SK-N-SH treated with all-trans-retinoic acid at 6 μM for 48 hours (cell line): Measurements from ENCODE around the gene UST.

Experiments
- ATAC-seq: fragments of 200-7000 bp; cut with Tn5 transposase; 3 replicates; pipeline ENCODE4 v1.9.1; 2020; ENCODE audit warnings: mild to moderate bottlenecking, moderate library complexity
- ARNTL ChIP-seq: fragments of 450-650 bp; formaldehyde crosslinking; IDR thresholded peaks from 2 replicates; pipeline ENCODE4 v1.5.0; 2020; ENCODE audit warnings: low read depth, mild to moderate bottlenecking, moderate library complexity, borderline replicate concordance
- BACH2 ChIP-seq: fragments of 250-450 bp; sonication (Bioruptor Pico); IDR thresholded peaks from 2 replicates; pipeline ENCODE4 v1.9.0; 2021; ENCODE audit warnings: mild to moderate bottlenecking, borderline replicate concordance
- CREB5 ChIP-seq: fragments of 250-450 bp; sonication (Bioruptor Pico); IDR thresholded peaks from 2 replicates; pipeline ENCODE4 v1.5.1; 2020; ENCODE audit warnings: low read depth, mild to moderate bottlenecking, moderate library complexity
- CSDC2 ChIP-seq: fragments of 250-450 bp; sonication (Bioruptor Pico); IDR thresholded peaks from 2 replicates; pipeline ENCODE4 v1.5.0; 2020; ENCODE audit warnings: mild to moderate bottlenecking, moderate library complexity
- CSRNP3 ChIP-seq: fragments of 250-450 bp; sonication (Bioruptor Pico); IDR thresholded peaks from 2 replicates; pipeline ENCODE4 v1.5.1; 2021; ENCODE audit warnings: mild to moderate bottlenecking, moderate library complexity
- ESRRG ChIP-seq: fragments of 250-450 bp; sonication (Bioruptor Pico); IDR thresholded peaks from 2 replicates; pipeline ENCODE4 v1.6.1; 2021; ENCODE audit warnings: mild to moderate bottlenecking
- GLIS3 ChIP-seq: fragments of 250-450 bp; sonication (Bioruptor Pico); IDR thresholded peaks from 2 replicates; pipeline ENCODE4 v1.5.0; 2020; ENCODE audit warnings: mild to moderate bottlenecking, moderate library complexity
- ISL1 ChIP-seq: fragments of 250-450 bp; sonication (Bioruptor Pico); IDR thresholded peaks from 2 replicates; pipeline ENCODE4 v2.1.2; 2022; ENCODE audit warnings: mild to moderate bottlenecking, moderate library complexity
- PATZ1 ChIP-seq: fragments of 250-450 bp; sonication (Bioruptor Pico); IDR thresholded peaks from 2 replicates; pipeline ENCODE4 v1.8.0; 2020; ENCODE audit warnings: mild to moderate bottlenecking, moderate library complexity, borderline replicate concordance
- POU6F1 ChIP-seq: fragments of 250-450 bp; sonication (Bioruptor Pico); IDR thresholded peaks from 2 replicates; pipeline ENCODE4 v1.8.0; 2021; ENCODE audit warnings: low read depth, mild to moderate bottlenecking, moderate library complexity, borderline replicate concordance
- PPARA ChIP-seq: fragments of 250-450 bp; sonication (Bioruptor Pico); IDR thresholded peaks from 2 replicates; pipeline ENCODE4 v1.5.0; 2020; ENCODE audit warnings: mild to moderate bottlenecking, borderline replicate concordance
- RARB ChIP-seq: fragments of 250-450 bp; sonication (Bioruptor Pico); IDR thresholded peaks from 2 replicates; pipeline ENCODE4 v1.8.0; 2021; ENCODE audit warnings: mild to moderate bottlenecking, moderate library complexity
- SNAI2 ChIP-seq: fragments of 250-450 bp; sonication (Bioruptor Pico); IDR thresholded peaks from 2 replicates; pipeline ENCODE4 v1.5.0; 2020; ENCODE audit warnings: mild to moderate bottlenecking, moderate library complexity
- TCF4 ChIP-seq: fragments of 250-450 bp; sonication (Bioruptor Pico); IDR thresholded peaks from 2 replicates; pipeline ENCODE4 v1.8.0; 2021; ENCODE audit warnings: mild to moderate bottlenecking, moderate library complexity, borderline replicate concordance
- TOX ChIP-seq: fragments of 250-450 bp; sonication (Bioruptor Pico); IDR thresholded peaks from 2 replicates; pipeline ENCODE4 v1.8.0; 2021; ENCODE audit warnings: mild to moderate bottlenecking, moderate library complexity, borderline replicate concordance
- TSHZ2 ChIP-seq: fragments of 250-450 bp; sonication (Bioruptor Pico); IDR thresholded peaks from 2 replicates; pipeline ENCODE4 v1.5.0; 2020; ENCODE audit warnings: mild to moderate bottlenecking, moderate library complexity
- ZFP3 ChIP-seq: fragments of 250-450 bp; sonication (Bioruptor Pico); IDR thresholded peaks from 2 replicates; pipeline ENCODE4 v1.5.0; 2020; ENCODE audit warnings: mild to moderate bottlenecking, moderate library complexity
- ZFP30 ChIP-seq: fragments of 450-650 bp; formaldehyde crosslinking; IDR thresholded peaks from 2 replicates; pipeline ENCODE4 v1.5.0; 2022; ENCODE audit warnings: mild to moderate bottlenecking, moderate library complexity
- ZNF565 ChIP-seq: fragments of 450-650 bp; formaldehyde crosslinking; conservative IDR thresholded peaks from 2 replicates; pipeline ENCODE4 v1.5.0; 2020; ENCODE audit warnings: low read depth, mild to moderate bottlenecking, moderate library complexity
- ZNF70 ChIP-seq: fragments of 450-650 bp; formaldehyde crosslinking; IDR thresholded peaks from 2 replicates; pipeline ENCODE4 v1.5.0; 2020; ENCODE audit warnings: mild to moderate bottlenecking, moderate library complexity
- ZNF8 ChIP-seq: fragments of 450-650 bp; formaldehyde crosslinking; IDR thresholded peaks from 2 replicates; pipeline ENCODE4 v1.5.0; 2020; ENCODE audit warnings: mild to moderate bottlenecking, moderate library complexity

The UST gene

GRCh38 chr6:148769304-148769968 is 22.6 kb downstream of the UST start:
- TF ChIP-seq TSHZ2 (CRISPR knock-in tag) (no peak), PPARA (CRISPR knock-in tag) (no peak), GLIS3 (CRISPR knock-in tag) (no peak), RARB (CRISPR knock-in tag) (no peak), TOX (CRISPR knock-in tag) (no peak), CSDC2 (CRISPR knock-in tag) (no peak), BACH2 (no peak), ESRRG (CRISPR knock-in tag) (no peak), PATZ1 (no peak), ZFP3 (CRISPR knock-in tag) (no peak), TCF4 (no peak), CSRNP3 (no peak), ZNF70 (CRISPR knock-in tag) (no peak)
- no peak for ATAC-seq

GRCh38 chr6:148770408-148771211 is 23.8 kb downstream of the UST start:
- no peak; the same call in 2 of the 3 replicates for ATAC-seq
- TF ChIP-seq CREB5 (CRISPR knock-in tag) (no peak), ZNF8 (no peak), ESRRG (CRISPR knock-in tag) (no peak), PPARA (CRISPR knock-in tag) (no peak), TCF4 (no peak), ARNTL (CRISPR knock-in tag) (no peak), ZNF565 (CRISPR knock-in tag) (no peak), POU6F1 (CRISPR knock-in tag) (no peak), TOX (CRISPR knock-in tag) (no peak), ISL1 (CRISPR knock-in tag) (no peak), CSRNP3 (no peak), ZNF70 (CRISPR knock-in tag) (no peak), TSHZ2 (CRISPR knock-in tag) (no peak), GLIS3 (CRISPR knock-in tag) (no peak), SNAI2 (CRISPR knock-in tag) (no peak), CSDC2 (CRISPR knock-in tag) (no peak), RARB (CRISPR knock-in tag) (no peak), PATZ1 (no peak), ZFP3 (CRISPR knock-in tag) (no peak), ZFP30 (CRISPR knock-in tag) (no peak)
